Lung (tissue), 12 donors: Measurements from ENCODE around the gene IL5RA. TPM values are rescaled to one million over a fixed set of nuclear protein-coding genes. Genes with fewer than 3 reads are reported as not detected.
A peak's percentile ranks its signal among the peaks of the same experiment; 100 is the strongest.

Experiments used
- ATAC-seq: fragments of 200-7000 bp; cut with Tn5 transposase; one replicate; pipeline ENCODE4 v1.9.1; 2020; ENCODE audit warnings: moderate number of reproducible peaks; ENCODE audit not compliant: insufficient read depth, low FRiP score
- DNase-seq, 3 donors: peaks; one replicate each; pipeline ENCODE4 v3.0.0-alpha.2; 2013 to 2017
- H3K27ac ChIP-seq, 2 donors: one replicate each; pipeline ENCODE4 v1.5.1; 2013; ENCODE audit warnings: mild to moderate bottlenecking in 2 of 2, moderate library complexity in 2 of 2, control low read depth in 1 of 2, inconsistent platforms in 1 of 2, low read depth in 1 of 2, low read length in 1 of 2
- H3K27me3 ChIP-seq, 3 donors: one replicate each; pipeline ENCODE4 v1.5.1; 2013; ENCODE audit warnings: low read length in 2 of 3; ENCODE audit not compliant: control insufficient read depth in 3 of 3, insufficient read depth in 3 of 3
- H3K36me3 ChIP-seq, 4 donors: one replicate each; pipeline ENCODE4 v1.5.1; 2013; ENCODE audit warnings: low read length in 4 of 4, mild to moderate bottlenecking in 1 of 4, moderate library complexity in 1 of 4; ENCODE audit not compliant: control insufficient read depth in 4 of 4, insufficient read depth in 4 of 4
- H3K4me1 ChIP-seq, 5 donors: one replicate each; pipeline ENCODE4 v1.5.1; 2013; ENCODE audit warnings: low read length in 5 of 5, mild to moderate bottlenecking in 2 of 5, moderate library complexity in 1 of 5; ENCODE audit not compliant: control insufficient read depth in 5 of 5, insufficient read depth in 5 of 5
- H3K4me3 ChIP-seq: one replicate; pipeline ENCODE4 v1.5.1; 2013; ENCODE audit warnings: mild to moderate bottlenecking, control low read depth, moderate library complexity
- H3K9ac ChIP-seq, 2 donors: one replicate each; pipeline ENCODE4 v1.5.1; 2013; ENCODE audit warnings: low read length in 2 of 2, control low read depth in 1 of 2; ENCODE audit not compliant: insufficient read depth in 1 of 2
- H3K9me3 ChIP-seq, 4 donors: one replicate each; pipeline ENCODE4 v1.5.1; 2013; ENCODE audit warnings: low read length in 3 of 4, mild to moderate bottlenecking in 1 of 4, moderate library complexity in 1 of 4; ENCODE audit not compliant: control insufficient read depth in 4 of 4, insufficient read depth in 3 of 4
- CTCF ChIP-seq: IDR thresholded peaks from 2 replicates; pipeline ENCODE4 v1.5.1; 2012; ENCODE audit warnings: mild to moderate bottlenecking; ENCODE audit errors: control extremely low read depth, extremely low read depth
- WGBS, 2 donors: extraction: QIAGEN DNeasy Blood & Tissue Kit; methylation state at CpG; one replicate each; pipeline ENCODE4 v1.1.7; 2013; 5-methylcytosine and 5-hydroxymethylcytosine counted together
- polyA plus RNA-seq, 2 donors: library from polyadenylated mRNA; stranded (reverse); fragments of 200-250 nt; gene quantifications; one replicate each; pipeline ENCODE4 v1.2.1, GENCODE V29; 2013
- total RNA-seq, 2 donors: library from RNA; depleted of rRNA in 1 of 2; stranded (reverse); fragments of >200 nt in 1 of 2; gene quantifications; one replicate each; pipeline ENCODE4 v1.2.1, GENCODE V29; 2014 to 2021
- donor health status: control.
- donor health status: control.
- donor health status: Bipolar disorder and iron deficiency.
- donor health status: healthy.
- donor health status: DM: yes; HTN: yes; CAD: no.

The IL5RA gene
- total and polyA plus RNA-seq, 4 donors = 1.1 to 23.3 (median 7.7) TPM

GRCh38 chr3:3064297-3064696 lies 45.9 kb downstream of the IL5RA start:
- peak; percentile 42 to 76 (median 73) for DNase-seq
- WGBS, 2 donors = 56 to 73% methylated on average over 4 of the region's 4 CpGs
- H3K4me1 ChIP-seq = peaks cover 0 to 1% (median 0%) of the 10 kb centered on the region in 5 donors
- H3K27me3 ChIP-seq = no peaks in the 10 kb centered on the region
- no peak for TF ChIP-seq CTCF
- no peak overlapping the region for H3K27ac ChIP-seq
- no peaks in the 10 kb centered on the region for H3K36me3 ChIP-seq
- no peak for ATAC-seq
- no peaks in the 10 kb centered on the region for H3K9me3 ChIP-seq
- H3K9ac ChIP-seq = no peak overlapping the region
- no peak overlapping the region for H3K4me3 ChIP-seq

GRCh38 chr3:3059645-3060044 lies 50.5 kb downstream of the IL5RA start:
- H3K4me3 ChIP-seq = no peak overlapping the region
- no peak for TF ChIP-seq CTCF
- H3K9me3 ChIP-seq = no peaks in the 10 kb centered on the region
- H3K27ac ChIP-seq = no peak overlapping the region
- H3K4me1 ChIP-seq = peaks cover 0 to 1% (median 0%) of the 10 kb centered on the region in 5 donors
- peak in 2 of 3 donors; percentile 40 to 58 for DNase-seq
- peak; percentile 36 for ATAC-seq
- H3K27me3 ChIP-seq = no peaks in the 10 kb centered on the region
- WGBS, 2 donors = 41 to 68% methylated on average over 1 of the region's 1 CpG
- H3K9ac ChIP-seq = no peak overlapping the region
- no peaks in the 10 kb centered on the region for H3K36me3 ChIP-seq

GRCh38 chr3:3053974-3054373 lies 56.2 kb downstream of the IL5RA start:
- Histone ChIP-seq H3K4me1 (no peaks in the 10 kb centered on the region), H3K27ac (no peak overlapping the region), H3K9me3 (no peaks in the 10 kb centered on the region), H3K36me3 (no peaks in the 10 kb centered on the region), H3K27me3 (no peaks in the 10 kb centered on the region), H3K9ac (no peak overlapping the region), H3K4me3 (no peak overlapping the region)
- DNase-seq = no peak
- no peak for ATAC-seq
- TF ChIP-seq CTCF = no peak
- WGBS, 2 donors = 59 to 84% methylated on average over 4 of the region's 4 CpGs
